ENCODE data around the gene PRM2. TPM values are rescaled to one million over a fixed set of nuclear protein-coding genes. Genes with fewer than 3 reads are reported as not detected.

PRM2 gene
- total and polyA plus RNA-seq, 2 of the 8 experiments (the other 6 are each of a cell fraction or from before 2014, with no cell fraction given) = not detected

- TF ChIP-seq ATF3 (IDR thresholded peaks at IDR 0.05; ENCODE audit: insufficient read depth, low read depth, low read length) = no peak
- TF ChIP-seq CHD7 (IDR thresholded peaks at IDR 0.05; ENCODE audit: insufficient replicate concordance, low read length) = no peak
- no peak for TF ChIP-seq RFX5 (IDR thresholded peaks at IDR 0.05; ENCODE audit: borderline replicate concordance, low read depth, low read length)
- TF ChIP-seq SAP30 (IDR thresholded peaks at IDR 0.05; ENCODE audit: insufficient read depth, insufficient replicate concordance, low read length) = no peak
- TF ChIP-seq CTBP2 (IDR thresholded peaks at IDR 0.05; ENCODE audit: borderline replicate concordance, insufficient read depth, insufficient read length, low read length) = no peak
Measured at GRCh38 chr16:11229906-11230305, 46.4 kb downstream of the PRM2 start (continued).

Data from H1 (cell line).